Left ventricle myocardium superior (tissue), 1 donor: ENCODE results near the gene COX6B1. TPM values are rescaled to one million over a fixed set of nuclear protein-coding genes. Genes with fewer than 3 reads are reported as not detected.
A peak's percentile ranks its signal among the peaks of the same experiment; 100 is the strongest.

Experiments used
- ATAC-seq: fragments of 200-7000 bp; cut with Tn5 transposase; one replicate; pipeline ENCODE4 v1.9.1; 2020; ENCODE audit warnings: mild to moderate bottlenecking, moderate library complexity
- DNase-seq: peaks from one replicate; pipeline ENCODE4 v3.0.0-alpha.2; 2020
- intact Hi-C: fragments of 100-400 bp; cut with micrococcal nuclease; formaldehyde crosslinking; loops from one replicate; pipeline ENCODE4 v1.11.0; 2022
- total RNA-seq: library from RNA; stranded (reverse); fragmentation: NEBNext Ultra II Directional; extraction: Animal tissue kit (Norgen Biotek cat#: 25700); gene quantifications from one replicate; pipeline ENCODE4 v1.2.1, GENCODE V29; 2021
- donor health status: DM: no; HTN: yes; CAD: no; lungs with severe emphysema.

COX6B1 gene
- total RNA-seq, 1 donor from 2014 or later, result 1,553 TPM

GRCh38 chr19:35696835-35697234, 48.7 kb downstream of the COX6B1 start:
- intact Hi-C loops, result no loop called here

GRCh38 chr19:35702223-35703012, 54.3 kb downstream of the COX6B1 start:
- intact Hi-C loops, result no loop called here
- DNase-seq, result peak; percentile 97
- peak; percentile 100 for ATAC-seq

More at GRCh38 chr19:35696835-35697234, 48.7 kb downstream of the COX6B1 start:
- no peak for ATAC-seq
- DNase-seq, result no peak

- ATAC-seq, result no peak
- intact Hi-C loops, result no loop called here
- DNase-seq, result no peak
Observed at GRCh38 chr19:35703343-35703742, 55.2 kb downstream of the COX6B1 start.

GRCh38 chr19:35704218-35704617, 56.1 kb downstream of the COX6B1 start, which contains the start of gene ZBTB32:
ZBTB32 (plus strand) TSS chr19:35704558; CDS start chr19:35714627, 10,069 bp downstream.
- intact Hi-C loops, result no loop called here
- ATAC-seq, result peak; percentile 14
- DNase-seq, result peak; percentile 56

Other genes with a start within 250 kb of the COX6B1 start
- 0.27 TPM for gene FFAR2, start 200.1 kb upstream of the COX6B1 start, total RNA-seq
- gene KRTDAP, start 157.9 kb upstream of the COX6B1 start, total RNA-seq, result not detected
- gene DMKN, start 134.7 kb upstream of the COX6B1 start, total RNA-seq, result 16.1 TPM
- gene SBSN, start 120.0 kb upstream of the COX6B1 start, total RNA-seq, result not detected
- not detected for gene GAPDHS, start 114.9 kb upstream of the COX6B1 start, total RNA-seq
- 84.4 TPM for gene TMEM147, start 102.7 kb upstream of the COX6B1 start, total RNA-seq
- not detected for gene ATP4A, start 84.7 kb upstream of the COX6B1 start, total RNA-seq
- not detected for gene PMIS2, start 62.1 kb upstream of the COX6B1 start, total RNA-seq
- gene HAUS5, start 35.6 kb upstream of the COX6B1 start, total RNA-seq, result 3.9 TPM
- gene RBM42, start 19.3 kb upstream of the COX6B1 start, total RNA-seq, result 51.0 TPM
- 0.27 TPM for gene ETV2, start 6.6 kb upstream of the COX6B1 start, total RNA-seq
- gene UPK1A, start 18.2 kb downstream of the COX6B1 start, total RNA-seq, result not detected
- not detected for gene ZBTB32, start 56.2 kb downstream of the COX6B1 start, total RNA-seq
- gene KMT2B, start 69.7 kb downstream of the COX6B1 start, total RNA-seq, result 15.8 TPM
- 3.2 TPM for gene IGFLR1, start 94.1 kb downstream of the COX6B1 start, total RNA-seq
- 18.4 TPM for gene U2AF1L4, start 97.1 kb downstream of the COX6B1 start, total RNA-seq
- gene PSENEN, start 97.3 kb downstream of the COX6B1 start, total RNA-seq, result 41.3 TPM
- gene LIN37, start 100.3 kb downstream of the COX6B1 start, total RNA-seq, result 8.3 TPM
- 676 TPM for gene HSPB6, start 108.7 kb downstream of the COX6B1 start, total RNA-seq
- 5.2 TPM for gene PROSER3, start 109.9 kb downstream of the COX6B1 start, total RNA-seq
- 4.2 TPM for gene ARHGAP33, start 127.2 kb downstream of the COX6B1 start, total RNA-seq
- gene PRODH2, start 164.5 kb downstream of the COX6B1 start, total RNA-seq, result not detected
- not detected for gene NPHS1, start 204.2 kb downstream of the COX6B1 start, total RNA-seq
- 0.12 TPM for gene KIRREL2, start 208.6 kb downstream of the COX6B1 start, total RNA-seq
- 25.7 TPM for gene APLP1, start 220.3 kb downstream of the COX6B1 start, total RNA-seq